AG09309 (cell line): ENCODE data around the gene GNG12.

Source experiments
- DNase-seq: peaks from one replicate; pipeline ENCODE4 v3.0.0-alpha.2; 2010; ENCODE audit warnings: low read depth
- H3K4me3 ChIP-seq: 2 replicates; pipeline ENCODE4 v1.5.1; 2011; ENCODE audit warnings: mild to moderate bottlenecking, low read depth, low read length, moderate library complexity; ENCODE audit not compliant: control insufficient read depth
- TF ChIP-seq, protein P1 (sequence below): IDR thresholded peaks from 2 replicates; pipeline ENCODE4 v1.5.1; 2011; ENCODE audit warnings: mild to moderate bottlenecking, low read depth, low read length, inconsistent platforms; ENCODE audit not compliant: insufficient read depth, control insufficient read depth; ENCODE audit errors: missing control alignments

GNG12 gene

DNA sequence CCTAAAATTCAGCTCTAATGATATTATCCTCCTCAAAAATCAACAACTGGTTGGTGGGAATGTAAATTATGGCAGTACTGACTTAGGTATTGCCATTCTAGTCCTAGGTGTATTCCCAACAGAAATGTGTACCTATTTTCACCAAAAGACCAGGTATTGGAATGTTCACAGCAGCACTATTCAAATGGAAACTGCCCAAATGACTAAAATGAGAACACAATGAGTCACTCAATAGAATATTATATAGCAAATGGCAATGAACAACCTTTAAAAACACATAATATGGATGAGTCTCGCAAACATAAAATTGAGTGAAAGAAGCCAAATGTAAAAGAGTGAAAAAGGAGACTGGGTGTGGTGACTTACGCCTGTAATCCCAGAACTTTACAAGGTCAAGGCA, 103.4 kb downstream of the GNG12 start:
- no peak for DNase-seq
- TF ChIP-seq, protein P1, sequence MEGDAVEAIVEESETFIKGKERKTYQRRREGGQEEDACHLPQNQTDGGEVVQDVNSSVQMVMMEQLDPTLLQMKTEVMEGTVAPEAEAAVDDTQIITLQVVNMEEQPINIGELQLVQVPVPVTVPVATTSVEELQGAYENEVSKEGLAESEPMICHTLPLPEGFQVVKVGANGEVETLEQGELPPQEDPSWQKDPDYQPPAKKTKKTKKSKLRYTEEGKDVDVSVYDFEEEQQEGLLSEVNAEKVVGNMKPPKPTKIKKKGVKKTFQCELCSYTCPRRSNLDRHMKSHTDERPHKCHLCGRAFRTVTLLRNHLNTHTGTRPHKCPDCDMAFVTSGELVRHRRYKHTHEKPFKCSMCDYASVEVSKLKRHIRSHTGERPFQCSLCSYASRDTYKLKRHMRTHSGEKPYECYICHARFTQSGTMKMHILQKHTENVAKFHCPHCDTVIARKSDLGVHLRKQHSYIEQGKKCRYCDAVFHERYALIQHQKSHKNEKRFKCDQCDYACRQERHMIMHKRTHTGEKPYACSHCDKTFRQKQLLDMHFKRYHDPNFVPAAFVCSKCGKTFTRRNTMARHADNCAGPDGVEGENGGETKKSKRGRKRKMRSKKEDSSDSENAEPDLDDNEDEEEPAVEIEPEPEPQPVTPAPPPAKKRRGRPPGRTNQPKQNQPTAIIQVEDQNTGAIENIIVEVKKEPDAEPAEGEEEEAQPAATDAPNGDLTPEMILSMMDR: no peak
- H3K4me3 ChIP-seq: no peak overlapping the region

DNA sequence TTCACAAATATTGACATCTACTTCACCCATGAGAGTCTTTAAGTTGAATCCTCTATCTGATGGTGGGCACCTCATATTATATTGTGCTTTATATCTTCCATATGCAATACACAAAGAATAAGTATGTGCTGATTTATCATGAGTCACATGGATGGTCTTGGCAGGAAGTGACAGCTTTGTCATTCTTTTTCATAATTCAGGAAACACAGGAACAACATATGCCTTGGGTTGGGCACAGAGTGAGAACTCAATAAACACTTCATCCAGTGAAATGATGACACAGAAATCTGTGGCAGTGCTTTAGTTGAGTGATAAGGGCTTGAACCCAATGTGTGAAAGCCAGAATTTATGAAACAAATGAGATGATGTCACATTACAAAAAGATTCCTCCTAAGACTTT, 107.0 kb downstream of the GNG12 start:
- no peak for DNase-seq
- TF ChIP-seq, protein P1: no peak
- no peak overlapping the region for H3K4me3 ChIP-seq

DNA sequence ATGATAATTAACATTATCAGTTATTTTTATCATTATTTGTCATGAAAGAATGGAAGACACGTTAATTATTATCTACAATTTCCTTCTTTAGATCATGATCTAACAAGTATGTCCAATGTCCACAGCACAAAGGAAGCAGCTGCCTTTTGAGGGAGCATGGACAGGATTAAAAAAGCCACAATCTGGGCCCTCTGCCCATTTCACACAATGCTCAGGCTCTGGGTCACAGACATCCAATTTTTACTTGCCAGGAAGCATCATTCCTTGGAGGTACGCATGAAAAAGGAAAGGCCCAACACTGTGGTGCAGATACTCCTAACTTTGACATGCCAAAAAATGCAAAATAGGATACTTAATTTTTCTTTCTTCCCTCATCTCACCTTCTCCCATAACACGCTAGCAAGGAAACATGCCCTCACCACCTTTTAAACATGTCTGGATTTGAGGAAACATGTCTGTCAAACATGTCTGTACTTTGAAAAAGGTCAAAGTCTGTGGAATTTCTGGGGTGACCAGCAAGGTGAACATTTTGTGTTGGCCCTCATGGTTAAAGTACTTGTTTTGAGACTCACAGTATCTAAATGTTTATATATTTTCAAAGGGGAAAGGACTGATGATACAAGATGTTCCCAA, 108.2 kb downstream of the GNG12 start:
- H3K4me3 ChIP-seq: no peak overlapping the region
- TF ChIP-seq, protein P1: no peak
- no peak for DNase-seq

DNA sequence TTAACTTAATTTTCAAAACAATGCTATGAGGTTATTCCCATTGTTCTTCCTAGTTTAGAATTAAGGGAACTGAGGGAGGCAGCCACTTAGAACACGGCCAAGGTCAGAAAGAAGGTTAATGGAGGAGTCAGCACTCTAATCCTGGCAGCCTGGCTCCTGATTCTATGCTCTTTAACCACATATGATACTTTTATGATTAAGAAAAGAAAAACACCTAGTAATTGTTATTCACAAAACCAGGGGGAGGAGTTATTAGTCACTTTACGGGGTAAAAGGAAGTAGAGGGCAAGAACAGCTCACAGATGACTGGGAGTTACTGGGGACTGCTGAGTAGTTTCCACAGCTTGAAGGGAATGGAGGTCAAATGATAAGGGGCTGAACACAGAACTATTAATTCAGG, 109.6 kb downstream of the GNG12 start:
- DNase-seq: no peak
- H3K4me3 ChIP-seq: no peak overlapping the region
- TF ChIP-seq, protein P1: no peak

DNA sequence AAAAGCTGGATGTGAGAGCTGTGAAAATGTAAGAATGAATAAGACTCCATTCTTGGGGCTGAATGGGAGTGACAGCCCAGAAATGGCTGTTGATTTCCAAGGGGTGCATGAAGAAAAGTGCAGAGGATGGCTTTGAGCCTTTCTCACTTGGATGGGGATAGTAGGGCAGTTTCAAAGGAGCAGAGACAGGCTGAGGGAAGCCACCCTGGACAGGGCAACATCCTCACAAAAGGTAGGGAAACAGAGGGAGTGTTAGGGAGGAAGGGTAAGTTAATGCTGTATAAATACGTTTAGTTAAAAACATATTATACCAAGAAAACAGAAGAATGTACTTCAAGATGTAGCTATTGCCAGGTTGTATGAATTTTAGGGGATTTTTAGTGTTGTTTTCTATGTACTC, 110.1 kb downstream of the GNG12 start:
- H3K4me3 ChIP-seq: no peak overlapping the region
- TF ChIP-seq, protein P1: no peak
- no peak for DNase-seq

DNA sequence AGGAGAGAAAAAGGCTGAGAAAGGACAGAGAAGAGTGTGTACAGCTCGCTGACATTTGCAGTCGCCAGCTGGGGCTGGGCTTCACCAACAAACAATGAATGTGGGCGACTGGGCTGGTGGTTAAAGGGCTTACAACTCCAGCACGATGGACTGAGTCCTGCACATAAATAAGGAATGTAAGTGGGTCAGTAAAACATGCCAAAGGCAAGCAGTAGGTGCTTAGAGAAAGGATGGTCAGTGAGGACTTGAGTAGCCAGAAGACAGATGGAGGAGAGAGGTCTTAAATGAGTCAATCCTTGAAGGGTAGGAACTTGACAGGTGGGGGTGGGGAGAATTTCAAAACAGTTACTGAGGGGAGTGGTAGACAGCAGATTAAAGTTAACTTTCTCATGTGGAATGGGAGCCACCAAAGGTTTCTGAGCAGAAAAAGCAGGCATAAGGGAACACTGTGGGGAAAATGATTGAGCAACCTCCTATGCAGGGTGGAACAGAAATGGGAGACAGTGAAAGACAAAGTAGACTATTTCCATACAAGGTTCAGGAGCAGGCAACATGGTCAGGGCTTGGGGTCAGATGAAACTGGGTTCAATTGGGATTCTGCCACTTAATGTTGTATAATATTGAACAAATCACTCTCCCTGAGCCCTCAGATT, 110.8 kb downstream of the GNG12 start:
- no peak for DNase-seq
- TF ChIP-seq, protein P1: no peak
- H3K4me3 ChIP-seq: no peak overlapping the region
